Stimulated activated CD4-positive, alpha-beta T cell treated with anti-CD3 and anti-CD28 coated beads, TNF-alpha, amount 100 ng/mL, for 4 hours (primary cell): ENCODE measurements around the gene JMJD6.

Experiments
- DNase-seq, 3 experiments: peaks; one replicate each; pipeline ENCODE4 v3.0.0-alpha.2; 2020; ENCODE audit warnings: low read depth in 3 of 3

Gene JMJD6

DNA sequence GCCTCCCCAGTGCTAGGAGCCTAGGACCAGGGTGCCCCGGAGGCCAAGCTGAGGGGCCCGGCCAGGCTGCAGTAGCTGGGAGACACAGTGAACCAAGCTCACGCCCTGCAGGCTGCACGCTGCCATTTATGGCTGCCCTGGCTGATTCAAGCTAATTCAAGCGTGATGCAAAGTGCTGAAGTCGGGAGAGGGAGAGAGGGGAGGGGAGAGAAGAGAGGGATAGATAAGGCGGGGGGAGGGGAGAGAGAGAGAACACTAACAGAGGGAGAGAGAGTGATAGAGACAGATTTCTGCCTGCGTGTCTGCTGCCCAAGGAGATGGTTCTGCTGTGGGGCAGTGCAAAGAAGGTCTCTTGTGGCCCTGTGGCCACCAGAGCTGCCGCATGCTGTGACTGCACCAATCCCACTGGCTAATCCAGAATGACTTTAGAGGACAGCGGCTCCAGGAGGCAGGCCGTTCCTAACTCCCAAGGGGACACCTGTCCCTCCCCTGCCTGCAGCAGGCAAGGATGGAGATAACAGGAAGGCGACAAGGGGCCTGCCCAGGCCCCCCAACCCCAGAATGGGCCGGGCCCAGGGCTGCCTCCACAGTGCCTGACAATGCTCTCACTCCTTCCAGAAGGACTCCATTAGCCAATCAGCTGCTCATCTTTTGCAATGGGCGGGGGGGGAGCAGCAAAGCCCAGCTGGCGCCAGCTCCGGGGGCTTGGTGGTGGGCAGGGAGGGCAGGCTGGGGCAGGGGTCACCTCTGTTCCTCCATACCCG lies 28.5 kb downstream of the JMJD6 start:
- no peak for DNase-seq

GRCh38 chr17:76696763-76697701 lies 29.4 kb downstream of the JMJD6 start:
- DNase-seq, result no peak

DNA sequence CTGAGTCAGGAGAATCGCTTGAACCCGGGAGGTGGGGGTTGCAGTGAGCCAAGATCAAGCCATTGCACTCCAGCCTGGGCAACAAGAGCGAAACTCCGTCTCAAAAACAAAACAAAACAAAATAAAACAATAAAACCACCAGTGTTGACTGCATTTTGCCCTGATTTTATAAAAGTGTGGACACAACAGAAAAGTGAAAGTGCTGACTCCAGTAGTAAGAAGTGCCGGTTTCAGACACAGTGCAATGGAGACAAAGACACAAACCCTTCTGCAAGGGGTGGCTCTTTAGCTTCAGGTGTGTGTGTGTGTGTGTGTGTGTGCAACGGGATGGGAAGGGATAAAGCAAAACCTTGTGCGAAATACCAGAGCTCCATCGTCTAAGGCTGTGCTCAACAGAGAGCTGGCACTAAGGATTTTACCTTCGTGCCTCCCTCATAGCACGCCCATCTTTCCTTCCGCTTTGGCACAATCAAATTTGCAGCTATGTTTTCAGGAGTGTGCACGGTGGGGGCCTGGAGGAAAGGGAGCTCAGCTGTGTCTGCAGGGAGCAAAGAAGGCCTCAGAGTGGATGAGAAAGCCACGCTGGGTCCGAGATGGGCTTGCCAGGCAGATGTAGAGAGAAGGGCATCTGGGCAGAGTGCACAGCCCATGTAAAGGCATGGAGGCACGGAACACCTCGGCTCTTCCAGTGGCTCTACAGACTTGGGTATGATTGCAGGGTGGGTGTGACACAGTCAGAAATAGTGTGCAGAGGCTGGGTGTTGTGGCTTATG lies 31.2 kb downstream of the JMJD6 start:
- no peak for DNase-seq

DNA sequence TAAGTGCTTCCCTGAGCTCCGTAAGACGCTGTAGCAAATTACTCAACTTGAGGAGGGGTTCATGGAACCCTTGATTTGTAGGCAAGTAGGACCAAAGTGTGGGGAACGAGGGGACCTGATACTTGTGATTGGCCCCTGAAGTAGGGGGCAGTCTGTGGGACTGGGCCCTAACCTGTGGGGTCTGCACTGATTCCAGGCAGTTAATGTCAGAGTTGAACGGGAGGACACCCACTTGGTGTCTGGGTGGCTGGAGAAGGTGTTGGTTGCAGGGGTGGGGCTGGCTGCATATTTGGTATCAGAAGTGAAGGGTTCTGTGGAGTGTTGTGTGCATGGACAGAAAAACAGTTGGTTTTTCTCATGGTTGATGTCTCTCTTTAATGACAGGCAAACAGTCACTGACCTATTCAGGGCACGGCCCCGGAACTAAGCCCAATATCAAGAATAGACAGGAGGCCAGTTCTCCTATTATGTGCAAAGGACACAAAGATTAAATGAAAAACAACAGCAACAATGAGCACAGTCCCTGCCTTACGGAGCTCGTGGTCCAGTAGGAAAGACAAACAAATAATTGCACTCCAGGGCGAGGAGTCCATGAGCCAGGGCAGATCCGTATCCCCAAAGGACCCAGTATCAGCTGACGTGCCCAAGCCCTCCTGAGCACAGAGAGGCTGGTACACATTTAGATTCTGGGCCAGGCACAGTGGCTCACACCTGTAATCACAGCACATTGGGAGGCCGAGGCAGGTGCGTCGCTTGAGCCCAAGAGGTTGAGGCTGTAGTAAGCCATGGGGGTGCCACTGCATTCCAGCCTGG lies 34.8 kb downstream of the JMJD6 start:
- DNase-seq, result no peak

- DNase-seq, result no peak
Observed at GRCh38 chr17:76690596-76691280, 35.7 kb downstream of the JMJD6 start.

GRCh38 chr17:76689859-76690258 lies 36.5 kb downstream of the JMJD6 start:
- no peak for DNase-seq

DNA sequence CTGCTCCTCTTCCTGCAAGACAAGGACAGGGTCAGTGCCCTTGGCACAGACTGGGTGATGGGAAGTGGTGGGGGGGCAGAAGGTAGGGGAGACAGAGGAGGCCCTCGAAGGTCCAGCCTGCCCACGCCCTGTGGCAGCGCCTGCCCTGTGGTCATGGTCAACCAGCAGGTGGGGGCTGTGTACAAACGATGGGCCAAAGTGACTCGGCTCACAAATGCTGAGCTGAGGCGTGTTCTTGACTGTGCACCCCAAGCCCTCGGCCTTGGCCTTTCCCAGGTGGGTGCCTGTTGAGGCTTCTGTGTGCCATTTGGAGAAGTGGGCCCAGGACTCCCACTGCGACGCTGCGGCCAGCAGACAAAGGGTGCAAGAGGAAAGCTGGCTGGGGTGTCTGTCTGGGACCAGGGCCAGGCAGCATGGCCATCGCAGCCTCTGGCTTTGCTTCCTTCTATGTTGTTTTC lies 38.2 kb downstream of the JMJD6 start:
- DNase-seq, result no peak

- DNase-seq, result no peak
Observed at GRCh38 chr17:76687298-76688164, 38.9 kb downstream of the JMJD6 start.

DNA sequence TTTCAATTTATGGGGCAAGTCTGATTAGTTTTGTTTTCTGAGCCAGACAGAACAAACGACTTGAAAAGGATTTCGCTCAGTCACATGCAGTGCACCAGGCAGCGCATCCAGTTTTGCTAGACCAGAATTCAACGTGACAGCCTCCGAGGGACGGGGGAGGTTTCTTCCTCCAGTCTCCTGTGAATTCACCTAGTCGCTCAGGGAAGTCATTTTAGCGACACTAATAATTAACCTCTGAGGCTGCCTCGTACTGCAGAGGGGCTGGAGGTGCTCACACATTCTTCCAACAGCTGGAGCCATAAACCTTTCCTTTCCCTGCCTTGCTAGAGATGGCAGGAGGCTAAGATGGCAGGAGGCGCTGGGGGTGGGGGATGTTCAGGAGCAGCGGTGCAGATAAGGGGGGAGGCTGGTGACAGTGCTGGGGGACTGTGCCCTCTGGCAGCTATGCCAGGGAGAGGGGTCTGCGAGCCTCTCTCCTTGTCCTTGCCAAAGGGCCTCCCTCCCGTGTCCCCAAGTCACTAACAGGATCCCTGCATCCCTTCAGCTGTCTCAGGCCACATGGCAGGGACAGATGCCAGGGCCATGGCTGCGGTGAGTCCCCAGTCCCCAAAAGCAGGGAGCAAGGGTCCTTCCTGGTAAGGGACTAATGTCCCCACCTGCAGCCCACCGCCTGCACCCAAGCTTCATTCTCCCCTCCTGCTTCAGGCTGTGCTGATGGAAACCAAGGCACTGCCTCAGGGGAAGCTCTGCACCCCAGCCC lies 39.7 kb downstream of the JMJD6 start:
- DNase-seq, result no peak

- no peak for DNase-seq
Observed at GRCh38 chr17:76685846-76686245, 40.6 kb downstream of the JMJD6 start.

GRCh38 chr17:76685366-76685765 lies 41.0 kb downstream of the JMJD6 start:
- no peak for DNase-seq

- DNase-seq, result no peak
Observed at GRCh38 chr17:76684756-76685155, 41.6 kb downstream of the JMJD6 start.

DNA sequence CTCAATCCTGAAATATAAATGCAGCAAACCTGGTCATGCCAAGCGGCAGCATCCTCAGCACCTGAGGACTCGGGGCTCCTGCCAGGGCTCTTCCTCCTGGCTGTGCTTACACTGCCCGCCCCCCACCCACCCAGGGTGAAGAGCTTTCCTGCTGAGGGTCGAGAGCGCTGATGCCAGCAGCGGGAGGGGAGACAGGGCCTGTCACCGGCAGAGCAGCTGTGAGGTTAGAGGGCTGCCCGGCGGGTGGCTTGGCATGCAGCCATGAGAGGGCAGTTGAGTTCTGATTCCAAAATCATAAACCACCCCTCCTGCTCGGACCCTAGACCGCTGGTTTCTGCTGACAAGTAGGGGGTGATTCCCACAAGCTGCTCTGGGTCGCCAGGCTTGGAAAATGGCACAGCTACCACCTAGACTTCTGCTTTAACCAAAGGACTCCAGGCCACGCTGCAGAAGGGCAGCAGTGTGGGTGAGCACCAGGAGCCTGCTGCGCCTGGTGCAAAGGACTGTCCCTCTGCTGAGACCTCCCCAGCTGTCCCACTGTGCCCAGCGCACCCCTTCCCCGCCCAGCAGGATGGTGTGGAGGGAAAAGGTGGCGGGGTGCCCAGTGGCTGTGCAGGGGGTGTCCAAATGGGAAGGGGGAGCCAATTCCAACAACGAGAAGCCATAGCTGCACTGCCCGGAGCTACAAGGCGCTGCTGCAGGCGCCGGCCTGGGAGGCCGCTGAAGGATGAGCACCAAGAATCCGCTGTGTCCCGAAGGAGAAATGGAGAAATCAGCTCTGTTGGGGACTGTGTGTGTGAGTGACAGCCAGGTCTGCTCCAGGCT lies 42.3 kb downstream of the JMJD6 start:
- no peak for DNase-seq

DNA sequence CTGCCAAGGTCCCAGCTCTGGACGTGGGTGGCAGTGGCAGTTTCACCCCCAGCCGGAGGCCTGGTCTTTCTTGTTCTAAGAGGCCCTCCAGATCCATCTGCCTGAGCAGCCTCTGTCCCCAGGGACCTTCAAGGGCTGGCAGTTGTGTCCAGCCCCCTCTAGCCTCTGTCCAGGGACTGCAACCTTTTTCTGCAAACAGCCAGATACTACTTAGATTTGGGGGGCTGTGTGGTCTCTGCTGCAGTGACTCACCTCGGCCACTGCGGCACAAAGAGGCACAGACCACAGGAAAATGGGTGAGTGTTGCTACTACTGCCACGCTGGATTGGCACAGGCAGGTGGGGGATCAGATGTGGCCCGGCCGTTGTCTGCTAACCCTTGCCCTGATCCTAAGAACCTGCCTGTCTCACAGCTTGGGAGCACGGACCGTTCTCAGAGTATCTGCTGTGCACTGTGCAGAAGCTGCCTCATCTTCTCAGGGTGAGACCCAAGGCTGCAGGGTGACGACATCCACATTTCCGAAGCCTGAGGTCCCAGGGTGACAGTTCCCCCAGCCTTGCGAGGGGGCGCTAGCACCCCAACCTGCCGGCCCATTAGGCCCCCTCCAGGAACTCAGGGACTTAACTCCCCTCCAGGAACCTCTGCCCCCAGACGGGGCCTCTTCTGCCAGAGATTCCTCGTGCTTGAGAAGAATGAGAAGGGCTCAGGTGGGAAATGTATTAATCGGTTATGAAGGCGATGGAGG lies 43.2 kb downstream of the JMJD6 start:
- DNase-seq, result no peak

- DNase-seq, result no peak
Observed at GRCh38 chr17:76682296-76682695, 44.1 kb downstream of the JMJD6 start.

- peak; percentile 15 to 45 (median 29) for DNase-seq
Observed at GRCh38 chr17:76681222-76682137, 44.9 kb downstream of the JMJD6 start.
